Lower leg skin (tissue), 4 donors: ENCODE measurements around the gene LENEP. TPM values are rescaled to one million over a fixed set of nuclear protein-coding genes. Genes with fewer than 3 reads are reported as not detected.

Experiments
- DNase-seq, 2 donors: peaks; one replicate each; pipeline ENCODE4 v3.0.0-alpha.2; 2019; ENCODE audit warnings: low spot score in 2 of 2
- H3K4me3 ChIP-seq: fragments of 200-600 bp; sonication (generic); 2 replicates; pipeline ENCODE4 v1.5.1; 2017; ENCODE audit warnings: mild to moderate bottlenecking, low read depth; ENCODE audit not compliant: poor library complexity, severe bottlenecking
- POLR2A ChIP-seq, 2 donors: fragments of 450-650 bp; IDR thresholded peaks; one replicate each; pipeline ENCODE4 v1.6.1; 2016 to 2017; ENCODE audit warnings: antibody characterized with exemption in 2 of 2, mild to moderate bottlenecking in 1 of 2, moderate library complexity in 1 of 2
- WGBS, 2 donors: methylation state at CpG; one replicate each; pipeline ENCODE4 v1.1.5; 2018; 5-methylcytosine and 5-hydroxymethylcytosine counted together
- intact Hi-C: fragments of 100-400 bp; cut with DNase I; formaldehyde crosslinking; loops from one replicate; pipeline ENCODE4 v1.15.0; 2023; ENCODE audit warnings: low total_unique reads
- microRNA-seq, 2 donors: library from miRNA; unstranded; fragments of <30 nt; microRNA quantifications; one replicate each; pipeline ENCODE4, GENCODE V29; 2016; ENCODE audit warnings: borderline replicate concordance in 2 of 2, borderline number of aligned reads in 1 of 2
- total RNA-seq, 4 donors: library from RNA; depleted of rRNA; stranded (reverse); fragments of >200 nt; gene quantifications; one replicate each; pipeline ENCODE4 v1.1.0, GENCODE V29; 2016
- TF ChIP-seq, protein P1 (sequence below), 3 donors: fragments of 450-650 bp; IDR thresholded peaks; one replicate each; pipeline ENCODE4 v1.5.1; 2016; ENCODE audit warnings: antibody characterized with exemption in 3 of 3, mild to moderate bottlenecking in 3 of 3, moderate library complexity in 2 of 3

LENEP gene
- total RNA-seq, 4 donors from 2014 or later, result 1.4 TPM; not detected in 3

DNA sequence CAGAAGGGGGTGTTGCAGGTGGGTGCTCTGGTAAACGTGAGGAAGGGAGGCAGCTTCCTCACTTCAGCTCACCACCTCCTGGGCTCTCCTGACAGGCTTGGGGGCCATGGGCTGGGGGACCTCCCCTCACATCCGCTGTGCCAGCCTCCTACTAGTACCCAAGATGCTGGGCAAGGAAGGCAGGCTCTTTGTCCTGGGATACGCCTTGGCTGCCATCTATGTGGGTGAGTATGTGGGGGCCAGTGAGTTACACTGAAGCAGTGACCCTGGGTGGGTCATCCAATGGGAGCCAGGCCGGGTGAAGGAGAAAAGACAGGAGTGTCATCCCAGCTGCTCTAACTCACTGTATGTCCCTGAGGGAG lies 45.9 kb downstream of the LENEP start:
- DNase-seq, result no peak
- H3K4me3 ChIP-seq, result no peak overlapping the region
- no peak for TF ChIP-seq POLR2A (IDR thresholded peaks at IDR 0.05)
- TF ChIP-seq, protein P1, sequence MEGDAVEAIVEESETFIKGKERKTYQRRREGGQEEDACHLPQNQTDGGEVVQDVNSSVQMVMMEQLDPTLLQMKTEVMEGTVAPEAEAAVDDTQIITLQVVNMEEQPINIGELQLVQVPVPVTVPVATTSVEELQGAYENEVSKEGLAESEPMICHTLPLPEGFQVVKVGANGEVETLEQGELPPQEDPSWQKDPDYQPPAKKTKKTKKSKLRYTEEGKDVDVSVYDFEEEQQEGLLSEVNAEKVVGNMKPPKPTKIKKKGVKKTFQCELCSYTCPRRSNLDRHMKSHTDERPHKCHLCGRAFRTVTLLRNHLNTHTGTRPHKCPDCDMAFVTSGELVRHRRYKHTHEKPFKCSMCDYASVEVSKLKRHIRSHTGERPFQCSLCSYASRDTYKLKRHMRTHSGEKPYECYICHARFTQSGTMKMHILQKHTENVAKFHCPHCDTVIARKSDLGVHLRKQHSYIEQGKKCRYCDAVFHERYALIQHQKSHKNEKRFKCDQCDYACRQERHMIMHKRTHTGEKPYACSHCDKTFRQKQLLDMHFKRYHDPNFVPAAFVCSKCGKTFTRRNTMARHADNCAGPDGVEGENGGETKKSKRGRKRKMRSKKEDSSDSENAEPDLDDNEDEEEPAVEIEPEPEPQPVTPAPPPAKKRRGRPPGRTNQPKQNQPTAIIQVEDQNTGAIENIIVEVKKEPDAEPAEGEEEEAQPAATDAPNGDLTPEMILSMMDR (IDR thresholded peaks at IDR 0.05), result no peak
- intact Hi-C loops, result no loop called here
- 70 to 73% methylated on average over 4 of the region's 4 CpGs for WGBS, 2 donors

DNA sequence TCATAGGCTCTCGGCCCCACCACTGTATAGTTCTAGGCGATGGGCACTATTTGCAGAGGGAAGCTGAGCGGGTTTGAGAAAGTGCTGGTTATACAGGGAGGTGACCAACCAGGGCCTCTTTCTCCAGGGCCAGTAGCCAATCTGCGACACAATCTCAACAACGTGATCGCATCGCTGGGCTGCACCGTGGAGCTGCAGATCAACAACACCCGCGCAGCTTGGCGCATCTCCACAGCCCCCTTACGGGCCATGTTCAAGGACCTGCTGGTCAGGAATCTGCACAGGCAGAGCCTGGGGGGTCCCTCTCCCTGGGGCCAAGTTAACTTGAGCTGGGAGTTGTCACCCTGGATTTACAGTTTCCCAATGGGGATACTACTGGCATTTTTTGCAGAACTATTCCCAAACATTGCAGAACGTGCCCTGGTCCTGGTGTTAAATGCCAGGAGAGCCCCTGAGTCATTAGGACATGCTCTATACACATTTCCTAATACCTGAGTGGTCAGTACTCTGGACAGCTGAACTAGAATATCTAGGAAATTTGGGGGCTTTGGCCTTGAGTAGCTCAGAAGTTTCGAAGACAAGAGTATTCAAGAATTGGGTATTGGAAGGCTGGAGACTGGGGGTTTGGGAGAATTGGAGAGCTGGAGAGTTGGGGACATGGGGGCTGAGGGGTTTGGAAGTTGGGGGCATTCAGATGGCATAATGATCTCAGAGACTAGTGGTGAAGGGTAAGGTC lies 47.1 kb downstream of the LENEP start:
- TF ChIP-seq, protein P1 (IDR thresholded peaks at IDR 0.05), result no peak
- no peak for TF ChIP-seq POLR2A (IDR thresholded peaks at IDR 0.05)
- no peak overlapping the region for H3K4me3 ChIP-seq
- intact Hi-C loops, result no loop called here
- WGBS, 2 donors, result 89 to 90% methylated on average over 14 of the region's 14 CpGs
- DNase-seq, result no peak

DNA sequence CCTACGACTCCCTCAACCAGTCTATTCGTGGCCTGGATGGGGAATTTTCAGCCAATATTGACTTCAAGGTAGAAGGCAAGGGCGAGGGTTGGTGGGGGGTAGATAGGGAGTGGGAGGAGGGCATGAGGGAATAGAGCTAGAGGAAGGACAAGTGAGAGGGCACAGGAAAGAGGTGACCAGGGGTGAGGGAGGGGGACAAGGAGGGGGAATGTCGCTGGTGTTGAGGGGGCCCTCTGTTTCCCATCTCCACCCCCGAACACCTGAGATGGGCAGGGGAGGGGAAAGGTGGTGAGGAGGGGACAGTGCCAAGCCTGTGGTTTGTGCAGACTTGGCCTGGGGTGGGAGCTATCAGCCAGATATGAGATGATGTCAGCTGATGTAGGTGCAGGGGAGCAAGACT lies 49.4 kb downstream of the LENEP start:
- no peak overlapping the region for H3K4me3 ChIP-seq
- intact Hi-C loops, result no loop called here
- TF ChIP-seq POLR2A (IDR thresholded peaks at IDR 0.05), result no peak
- TF ChIP-seq, protein P1 (IDR thresholded peaks at IDR 0.05), result no peak
- WGBS, 2 donors, result 74 to 82% methylated on average over 5 of the region's 5 CpGs
- DNase-seq, result no peak

DNA sequence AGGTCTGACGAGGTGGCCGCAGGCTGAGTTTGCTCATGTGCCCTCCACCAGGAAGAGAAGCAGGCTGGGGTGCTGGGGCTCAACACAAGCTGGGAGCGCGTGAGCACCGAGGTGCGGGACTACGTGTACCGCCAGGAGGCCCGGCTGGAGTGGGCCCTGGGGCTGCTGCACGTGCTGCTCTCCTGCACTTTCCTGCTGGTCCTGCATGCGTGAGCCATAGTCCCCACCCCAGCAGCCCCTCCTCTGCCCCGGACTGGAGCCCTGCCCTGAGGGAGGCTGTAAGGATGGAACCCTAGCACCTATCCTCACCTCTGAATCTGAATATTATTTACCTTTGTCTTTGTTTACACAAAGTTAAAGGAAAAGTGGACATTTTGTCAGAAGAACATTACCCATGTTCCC lies 49.9 kb downstream of the LENEP start:
- H3K4me3 ChIP-seq, result no peak overlapping the region

DNA sequence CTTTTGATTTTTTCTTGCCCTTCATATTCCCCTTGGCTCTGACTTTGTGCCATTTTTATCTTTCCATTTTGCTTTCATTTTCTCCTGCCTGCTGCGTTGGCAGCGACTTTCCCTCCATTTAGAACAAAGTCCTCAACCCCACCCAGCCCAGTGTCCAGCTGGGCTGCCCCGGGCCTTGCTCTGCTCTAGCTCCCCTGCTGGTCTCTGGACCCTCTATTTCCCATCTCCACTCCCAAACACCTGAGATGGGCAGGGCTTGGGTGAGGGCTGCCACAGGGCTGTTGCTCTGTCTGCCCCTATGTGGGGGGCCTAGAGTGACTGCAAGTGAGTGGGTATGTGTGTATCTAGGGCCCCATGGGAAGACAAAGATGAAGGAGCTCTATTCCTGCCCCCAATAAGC lies 50.4 kb downstream of the LENEP start:
- no peak overlapping the region for H3K4me3 ChIP-seq
- 78 to 83% methylated on average over 3 of the region's 3 CpGs for WGBS, 2 donors
- TF ChIP-seq, protein P1 (IDR thresholded peaks at IDR 0.05), result no peak
- no peak for TF ChIP-seq POLR2A (IDR thresholded peaks at IDR 0.05)
- intact Hi-C loops, result no loop called here
- no peak for DNase-seq

More for the DNA sequence above, 49.9 kb downstream of the LENEP start:
- DNase-seq, result no peak
- WGBS, 2 donors, result 59 to 61% methylated on average over 12 of the region's 12 CpGs
- intact Hi-C loops, result no loop called here
- TF ChIP-seq POLR2A (IDR thresholded peaks at IDR 0.05), result no peak
- TF ChIP-seq, protein P1 (IDR thresholded peaks at IDR 0.05), result no peak

Small RNA genes lying within 50 kb of the gene (microRNA-seq; reads per million reads assigned to microRNA genes)
- 0 reads per million in 2 donors for gene MIR4258

Other genes starting within 250 kb of the LENEP start
- gene KCNN3, start 123.3 kb upstream of the LENEP start, total RNA-seq, result 1 to 10 TPM in 1 of 4 donors, under 1 TPM in 3; 0.13 to 2.1 (median 0.36) TPM
- 10 to 100 TPM; 20.6 to 37.0 (median 33.3) TPM for gene PMVK, start 56.9 kb upstream of the LENEP start, total RNA-seq
- 10 to 100 TPM; 52.1 to 84.1 (median 63.7) TPM for gene PBXIP1, start 37.5 kb upstream of the LENEP start, total RNA-seq
- 10 to 100 TPM; 31.9 to 38.0 (median 36.3) TPM for gene PYGO2, start 31.8 kb upstream of the LENEP start, total RNA-seq
- 10 to 100 TPM; 45.4 to 68.9 (median 66.4) TPM for gene SHC1, start 22.8 kb upstream of the LENEP start, total RNA-seq
- 10 to 100 TPM; 40.0 to 58.7 (median 45.3) TPM for gene CKS1B, start 18.9 kb upstream of the LENEP start, total RNA-seq
- gene FLAD1, start 10.2 kb upstream of the LENEP start, total RNA-seq, result 10 to 100 TPM; 38.7 to 45.3 (median 41.6) TPM
- 100 to 1,000 TPM; 270 to 295 (median 286) TPM for gene ZBTB7B, start 9.2 kb downstream of the LENEP start, total RNA-seq
- gene DCST2, start 40.2 kb downstream of the LENEP start, total RNA-seq, result 10 to 100 TPM in 1 of 4 donors, 1 to 10 TPM in 3; 3.8 to 11.5 (median 6.3) TPM
- 1 to 10 TPM in 2 of 4 donors, under 1 TPM in 2; 0.38 to 3.6 (median 0.87) TPM for gene DCST1, start 40.2 kb downstream of the LENEP start, total RNA-seq
- 100 to 1,000 TPM; 232 to 289 (median 279) TPM for gene ADAM15, start 57.7 kb downstream of the LENEP start, total RNA-seq
- gene EFNA4, start 70.2 kb downstream of the LENEP start, total RNA-seq, result 10 to 100 TPM; 29.5 to 66.6 (median 52.9) TPM
- 100 to 1,000 TPM; 111 to 150 (median 129) TPM for gene EFNA3, start 85.3 kb downstream of the LENEP start, total RNA-seq
- 100 to 1,000 TPM; 125 to 235 (median 185) TPM for gene EFNA1, start 134.3 kb downstream of the LENEP start, total RNA-seq
- 10 to 100 TPM; 33.3 to 59.4 (median 43.7) TPM for gene SLC50A1, start 142.3 kb downstream of the LENEP start, total RNA-seq
- 10 to 100 TPM; 19.2 to 74.7 (median 36.9) TPM for gene DPM3, start 146.9 kb downstream of the LENEP start, total RNA-seq
- gene KRTCAP2, start 179.7 kb downstream of the LENEP start, total RNA-seq, result 100 to 1,000 TPM in 2 of 4 donors, 10 to 100 TPM in 2; 48.6 to 109 (median 97.6) TPM
- 1 to 10 TPM in 1 of 4 donors, under 1 TPM in 2, not detected in 1; 0.17 to 1.2 (median 0.62) TPM for gene TRIM46, start 180.3 kb downstream of the LENEP start, total RNA-seq
- gene THBS3, start 214.3 kb downstream of the LENEP start, total RNA-seq, result 10 to 100 TPM; 15.6 to 26.6 (median 20.2) TPM
- 10 to 100 TPM; 20.5 to 54.8 (median 40.8) TPM for gene MTX1, start 215.1 kb downstream of the LENEP start, total RNA-seq